ENCODE measurements around the gene KLK5.

DNA sequence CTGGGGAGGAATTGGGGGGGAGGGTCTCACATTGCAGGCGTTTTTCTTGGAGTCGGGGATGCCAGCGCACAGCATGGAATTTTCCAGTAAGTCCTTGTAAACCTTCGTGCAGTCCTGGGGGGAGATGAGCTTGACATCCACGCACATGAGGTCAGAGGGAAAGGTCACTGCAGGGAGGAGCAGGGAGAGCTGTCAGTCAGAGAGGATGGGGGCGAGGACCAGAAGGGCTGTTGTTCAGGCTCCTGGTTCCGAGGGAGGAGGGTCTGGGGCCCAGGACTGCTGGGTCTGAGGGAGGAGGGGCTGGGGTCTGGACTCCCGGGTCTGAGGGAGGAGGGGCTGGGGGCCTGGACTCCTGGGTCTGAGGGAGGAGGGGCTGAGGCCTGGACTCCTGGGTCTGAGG lies 26.9 kb upstream of the KLK5 start:
- TF ChIP-seq POLR2A (IDR thresholded peaks at IDR 0.05) = no peak
- TF ChIP-seq, protein P1, sequence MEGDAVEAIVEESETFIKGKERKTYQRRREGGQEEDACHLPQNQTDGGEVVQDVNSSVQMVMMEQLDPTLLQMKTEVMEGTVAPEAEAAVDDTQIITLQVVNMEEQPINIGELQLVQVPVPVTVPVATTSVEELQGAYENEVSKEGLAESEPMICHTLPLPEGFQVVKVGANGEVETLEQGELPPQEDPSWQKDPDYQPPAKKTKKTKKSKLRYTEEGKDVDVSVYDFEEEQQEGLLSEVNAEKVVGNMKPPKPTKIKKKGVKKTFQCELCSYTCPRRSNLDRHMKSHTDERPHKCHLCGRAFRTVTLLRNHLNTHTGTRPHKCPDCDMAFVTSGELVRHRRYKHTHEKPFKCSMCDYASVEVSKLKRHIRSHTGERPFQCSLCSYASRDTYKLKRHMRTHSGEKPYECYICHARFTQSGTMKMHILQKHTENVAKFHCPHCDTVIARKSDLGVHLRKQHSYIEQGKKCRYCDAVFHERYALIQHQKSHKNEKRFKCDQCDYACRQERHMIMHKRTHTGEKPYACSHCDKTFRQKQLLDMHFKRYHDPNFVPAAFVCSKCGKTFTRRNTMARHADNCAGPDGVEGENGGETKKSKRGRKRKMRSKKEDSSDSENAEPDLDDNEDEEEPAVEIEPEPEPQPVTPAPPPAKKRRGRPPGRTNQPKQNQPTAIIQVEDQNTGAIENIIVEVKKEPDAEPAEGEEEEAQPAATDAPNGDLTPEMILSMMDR (IDR thresholded peaks at IDR 0.05) = no peak

All from gastroesophageal sphincter (tissue), 3 donors.